Stomach (tissue), 9 donors: ENCODE data around the gene DCAF8. TPM values are rescaled to one million over a fixed set of nuclear protein-coding genes. Genes with fewer than 3 reads are reported as not detected.

Experiments
- DNase-seq, 2 donors: peaks; one replicate each; pipeline versions ENCODE4 v3.0.0 to v3.0.0-alpha.2; 2013 to 2019
- H3K27ac ChIP-seq, 5 donors: fragments of 200-600 bp in 4 of 5; sonication (generic) in 4 of 5; one replicate each; pipeline ENCODE4 v1.5.1; 2013 to 2019; ENCODE audit warnings: mild to moderate bottlenecking in 1 of 5, moderate library complexity in 1 of 5
- H3K27me3 ChIP-seq, 3 donors: fragments of 200-600 bp; sonication (generic); one replicate each; pipeline ENCODE4 v1.5.1; 2017 to 2019; ENCODE audit warnings: mixed run types in 1 of 3
- H3K36me3 ChIP-seq, 4 donors: fragments of 200-600 bp; sonication (generic); 1 replicate in 3 of 4; 2 replicates in 1 of 4; pipeline ENCODE4 v1.5.1; 2016 to 2019
- H3K4me1 ChIP-seq, 4 donors: fragments of 200-600 bp; sonication (generic); one replicate each; pipeline ENCODE4 v1.5.1; 2016 to 2019
- H3K4me3 ChIP-seq, 4 donors: fragments of 200-600 bp; sonication (generic) in 3 of 4; one replicate each; pipeline ENCODE4 v1.5.1; 2016 to 2019; ENCODE audit warnings: mild to moderate bottlenecking in 1 of 4
- H3K9me3 ChIP-seq, 4 donors: fragments of 200-600 bp; sonication (generic); one replicate each; pipeline ENCODE4 v1.5.1; 2016 to 2019
- CTCF ChIP-seq, 7 experiments: fragments of 450-650 bp in 4 of 7; fragments of 200-600 bp in 3 of 7; sonication (generic) in 3 of 7; IDR thresholded peaks; one replicate each; pipeline ENCODE4 v1.5.1; 2016 to 2019; ENCODE audit warnings: antibody characterized with exemption in 7 of 7, control low read depth in 2 of 7, mild to moderate bottlenecking in 1 of 7
- EP300 ChIP-seq: sonication (generic); formaldehyde crosslinking; IDR thresholded peaks from one replicate; pipeline ENCODE4 v1.6.1; 2017; ENCODE audit warnings: antibody characterized with exemption
- POLR2A ChIP-seq, 4 donors: fragments of 450-650 bp; IDR thresholded peaks; one replicate each; pipeline ENCODE4 v1.6.1; 2016; ENCODE audit warnings: antibody characterized with exemption in 4 of 4, control low read depth in 2 of 4, mild to moderate bottlenecking in 1 of 4, moderate library complexity in 1 of 4
- POLR2AphosphoS5 ChIP-seq, 3 donors: sonication (generic); formaldehyde crosslinking; IDR thresholded peaks; one replicate each; pipeline ENCODE4 v1.6.1; 2016; ENCODE audit warnings: antibody characterized with exemption in 3 of 3
- WGBS, 5 donors: extraction: QIAGEN DNeasy Blood & Tissue Kit in 3 of 5; methylation state at CpG; one replicate each; pipeline versions ENCODE4 v1.1.5 to v1.1.7; 2013 to 2018; 5-methylcytosine and 5-hydroxymethylcytosine counted together
- intact Hi-C: fragments of 100-400 bp; cut with DNase I; formaldehyde crosslinking; loops from one replicate; pipeline ENCODE4 v1.15.1; 2023; ENCODE audit warnings: low total_unique reads
- polyA plus RNA-seq, 3 donors: library from polyadenylated mRNA; stranded (reverse); fragments of 200-250 nt; gene quantifications; one replicate each; pipeline ENCODE4 v1.2.3, GENCODE V29; 2013
- total RNA-seq, 5 donors: library from RNA; depleted of rRNA; stranded (reverse); fragments of >200 nt; gene quantifications; one replicate each; pipeline versions ENCODE4 v1.1.0 to v1.2.3, GENCODE V29; 2014 to 2016
- donor health status: healthy with polysubstance abuse.
- donor health status: Bipolar disorder and iron deficiency.
- donor health status: healthy.

DCAF8 gene
- total and polyA plus RNA-seq, 8 donors, result 39.4 to 267 (median 86.4) TPM

- Histone ChIP-seq H3K9me3 (no peaks in the 10 kb centered on the region), H3K27ac (no peak overlapping the region), H3K4me3 (no peak overlapping the region), H3K36me3 (peaks cover 69 to 100% (median 99%) of the 10 kb centered on the region in 4 donors), H3K27me3 (no peaks in the 10 kb centered on the region), H3K4me1 (peaks cover 0 to 14% (median 2%) of the 10 kb centered on the region in 4 donors)
- intact Hi-C loops, result no loop called here
- TF ChIP-seq EP300 (no peak), CTCF (IDR thresholded peaks at IDR 0.05) (no peak), POLR2AphosphoS5 (IDR thresholded peaks at IDR 0.05) (no peak), POLR2A (IDR thresholded peaks at IDR 0.05) (no peak)
- no peak for DNase-seq
Measured at GRCh38 chr1:160232911-160233310, 29.4 kb downstream of the DCAF8 start.

DNA sequence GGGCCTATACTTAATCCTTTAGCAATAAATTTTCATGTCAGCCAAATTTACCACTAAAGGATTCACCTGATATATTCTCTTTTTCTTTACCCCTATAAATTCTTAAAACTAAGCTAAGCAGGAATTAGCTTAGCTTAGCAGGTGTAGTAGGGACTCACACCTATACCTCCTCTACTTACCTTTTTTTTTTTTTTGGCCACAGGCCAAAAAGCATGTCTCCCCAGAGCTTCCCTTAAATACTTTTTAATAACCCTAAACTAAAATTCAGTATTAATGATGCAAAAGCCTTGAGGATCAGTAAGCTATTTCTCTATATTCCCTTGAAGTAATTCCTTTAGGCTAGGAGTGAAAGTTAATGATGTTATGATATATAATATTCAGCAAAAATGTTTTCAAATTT, 33.9 kb downstream of the DCAF8 start:
- intact Hi-C loops, result no loop called here
- Histone ChIP-seq H3K27me3 (no peaks in the 10 kb centered on the region), H3K9me3 (no peaks in the 10 kb centered on the region), H3K4me3 (no peak overlapping the region), H3K4me1 (peaks cover 0 to 1% (median 0%) of the 10 kb centered on the region in 4 donors), H3K27ac (no peak overlapping the region), H3K36me3 (peaks cover 78 to 100% (median 100%) of the 10 kb centered on the region in 4 donors)
- TF ChIP-seq CTCF (IDR thresholded peaks at IDR 0.05), result no peak
- no peak for TF ChIP-seq POLR2AphosphoS5 (IDR thresholded peaks at IDR 0.05)
- TF ChIP-seq EP300, result no peak
- no peak for TF ChIP-seq POLR2A (IDR thresholded peaks at IDR 0.05)
- no peak for DNase-seq

DNA sequence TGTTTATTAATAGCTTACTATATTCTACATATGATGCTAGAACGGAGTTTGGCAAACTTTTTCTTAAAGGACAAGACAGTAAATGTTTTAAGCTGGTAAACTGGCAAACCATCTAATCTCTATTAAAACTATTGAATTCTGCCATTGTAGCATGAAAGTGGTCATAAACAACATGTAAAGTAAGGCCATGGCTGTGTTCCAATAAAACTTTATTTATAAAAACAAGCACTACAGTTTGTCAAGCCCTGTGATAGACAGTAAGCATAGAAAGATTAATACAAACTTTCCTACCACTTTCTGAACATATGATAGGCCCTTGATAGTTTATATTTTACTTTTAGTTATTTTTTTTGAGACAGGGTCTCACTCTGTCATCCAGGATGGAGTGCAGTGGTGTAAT, 34.8 kb downstream of the DCAF8 start:
- Histone ChIP-seq H3K27me3 (no peaks in the 10 kb centered on the region), H3K9me3 (no peaks in the 10 kb centered on the region), H3K4me1 (no peaks in the 10 kb centered on the region), H3K27ac (no peak overlapping the region), H3K4me3 (no peak overlapping the region), H3K36me3 (peaks cover 86 to 100% (median 100%) of the 10 kb centered on the region in 4 donors)
- intact Hi-C loops, result no loop called here
- TF ChIP-seq EP300, result no peak
- no peak for TF ChIP-seq POLR2A (IDR thresholded peaks at IDR 0.05)
- TF ChIP-seq POLR2AphosphoS5 (IDR thresholded peaks at IDR 0.05), result no peak
- TF ChIP-seq CTCF (IDR thresholded peaks at IDR 0.05), result no peak
- no peak for DNase-seq
- 89 to 99% (median 93%) methylated on average over 1 of the region's 1 CpG for WGBS, 5 donors

DNA sequence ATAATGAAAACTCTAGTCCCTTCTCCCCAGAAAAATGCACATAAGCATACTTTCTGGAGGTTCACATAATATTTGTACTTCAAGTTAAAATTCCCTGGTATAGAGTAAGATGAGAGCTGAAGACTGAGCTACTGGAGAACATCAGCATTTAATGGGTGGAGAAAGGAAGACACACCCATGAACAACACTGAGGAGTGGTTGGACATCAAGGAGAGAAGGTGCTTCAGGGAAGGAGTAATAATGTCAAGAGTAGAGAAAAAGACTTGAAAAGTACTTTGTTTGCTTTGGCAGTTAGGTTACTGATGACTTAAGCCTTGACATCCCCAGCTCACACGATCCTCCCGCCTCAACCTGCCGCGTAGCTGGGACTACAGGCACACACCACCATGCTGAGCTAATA, 35.3 kb downstream of the DCAF8 start:
- DNase-seq, result no peak
- H3K27ac ChIP-seq, result no peak overlapping the region
- no peaks in the 10 kb centered on the region for H3K9me3 ChIP-seq
- no peaks in the 10 kb centered on the region for H3K27me3 ChIP-seq
- no peak for TF ChIP-seq CTCF (IDR thresholded peaks at IDR 0.05)
- no peak for TF ChIP-seq POLR2A (IDR thresholded peaks at IDR 0.05)
- TF ChIP-seq EP300, result no peak
- TF ChIP-seq POLR2AphosphoS5 (IDR thresholded peaks at IDR 0.05), result no peak
- H3K36me3 ChIP-seq, result peaks cover 86 to 100% (median 100%) of the 10 kb centered on the region in 4 donors
- WGBS, 5 donors, result 78 to 96% (median 84%) methylated on average over 4 of the region's 4 CpGs
- no peaks in the 10 kb centered on the region for H3K4me1 ChIP-seq
- H3K4me3 ChIP-seq, result no peak overlapping the region
- intact Hi-C loops, result no loop called here
